Breast epithelium (tissue), 3 donors: ENCODE results near the gene PILRB.

Experiments used
- POLR2A ChIP-seq: fragments of 450-650 bp; IDR thresholded peaks from one replicate; pipeline ENCODE4 v1.6.1; 2016; ENCODE audit warnings: antibody characterized with exemption, mild to moderate bottlenecking, moderate library complexity
- TF ChIP-seq, protein P1 (sequence below), 3 donors: fragments of 450-650 bp; IDR thresholded peaks; one replicate each; pipeline ENCODE4 v1.5.1; 2016 to 2017; ENCODE audit warnings: antibody characterized with exemption in 3 of 3, mild to moderate bottlenecking in 3 of 3, moderate library complexity in 3 of 3

DNA sequence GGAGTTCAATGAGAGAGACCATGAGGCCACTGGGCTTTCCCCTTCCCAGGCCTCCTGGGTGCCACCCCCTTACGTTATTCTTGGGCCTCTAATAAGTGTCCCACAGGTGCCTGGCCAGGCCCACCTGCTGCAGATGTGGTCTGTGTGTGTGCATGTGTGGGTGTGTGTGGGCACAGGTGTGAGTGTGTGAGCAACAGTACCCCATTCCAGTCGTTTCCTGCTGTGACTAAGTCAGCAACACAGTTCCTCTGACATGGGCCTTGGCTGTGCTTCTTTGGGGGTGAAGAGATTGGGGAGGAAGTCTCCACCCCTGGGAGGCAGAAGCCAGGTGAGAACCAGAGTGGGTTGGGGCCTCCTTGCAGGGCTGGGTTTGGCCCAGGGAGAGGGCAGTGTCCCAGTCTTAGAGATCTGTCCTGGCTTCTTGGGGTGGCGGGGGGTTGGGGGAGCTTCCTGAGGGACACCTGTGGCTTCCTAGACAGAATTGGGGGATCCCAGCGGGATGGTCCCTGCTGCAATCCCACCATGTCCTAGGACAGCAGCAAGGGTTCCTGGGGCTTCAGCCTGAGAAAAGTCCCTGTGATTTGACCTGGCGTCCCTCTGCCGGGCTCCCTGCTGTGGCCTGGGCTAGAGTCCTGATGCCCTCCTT is 4.1 kb upstream of the PILRB start:
- TF ChIP-seq POLR2A, result no peak
- TF ChIP-seq, protein P1, sequence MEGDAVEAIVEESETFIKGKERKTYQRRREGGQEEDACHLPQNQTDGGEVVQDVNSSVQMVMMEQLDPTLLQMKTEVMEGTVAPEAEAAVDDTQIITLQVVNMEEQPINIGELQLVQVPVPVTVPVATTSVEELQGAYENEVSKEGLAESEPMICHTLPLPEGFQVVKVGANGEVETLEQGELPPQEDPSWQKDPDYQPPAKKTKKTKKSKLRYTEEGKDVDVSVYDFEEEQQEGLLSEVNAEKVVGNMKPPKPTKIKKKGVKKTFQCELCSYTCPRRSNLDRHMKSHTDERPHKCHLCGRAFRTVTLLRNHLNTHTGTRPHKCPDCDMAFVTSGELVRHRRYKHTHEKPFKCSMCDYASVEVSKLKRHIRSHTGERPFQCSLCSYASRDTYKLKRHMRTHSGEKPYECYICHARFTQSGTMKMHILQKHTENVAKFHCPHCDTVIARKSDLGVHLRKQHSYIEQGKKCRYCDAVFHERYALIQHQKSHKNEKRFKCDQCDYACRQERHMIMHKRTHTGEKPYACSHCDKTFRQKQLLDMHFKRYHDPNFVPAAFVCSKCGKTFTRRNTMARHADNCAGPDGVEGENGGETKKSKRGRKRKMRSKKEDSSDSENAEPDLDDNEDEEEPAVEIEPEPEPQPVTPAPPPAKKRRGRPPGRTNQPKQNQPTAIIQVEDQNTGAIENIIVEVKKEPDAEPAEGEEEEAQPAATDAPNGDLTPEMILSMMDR (IDR thresholded peaks at IDR 0.05), result no peak
